Left ventricle myocardium superior (tissue), 1 donor: ENCODE results near the gene LRRC18. TPM values are rescaled to one million over a fixed set of nuclear protein-coding genes. Genes with fewer than 3 reads are reported as not detected.
A peak's percentile ranks its signal among the peaks of the same experiment; 100 is the strongest.

Experiments
- ATAC-seq: fragments of 200-7000 bp; cut with Tn5 transposase; one replicate; pipeline ENCODE4 v1.9.1; 2020; ENCODE audit warnings: mild to moderate bottlenecking, moderate library complexity
- DNase-seq: peaks from one replicate; pipeline ENCODE4 v3.0.0-alpha.2; 2020
- intact Hi-C: fragments of 100-400 bp; cut with micrococcal nuclease; formaldehyde crosslinking; loops from one replicate; pipeline ENCODE4 v1.11.0; 2022
- long read RNA-seq: library from polyadenylated mRNA; unstranded; transcript quantifications from one replicate; pipeline ENCODE4 v2.0.0, GENCODE V29; 2021
- total RNA-seq: library from RNA; stranded (reverse); fragmentation: NEBNext Ultra II Directional; extraction: Animal tissue kit (Norgen Biotek cat#: 25700); gene quantifications from one replicate; pipeline ENCODE4 v1.2.1, GENCODE V29; 2021
- donor health status: DM: no; HTN: yes; CAD: no; lungs with severe emphysema.

Gene LRRC18
- not detected for total RNA-seq
- long read RNA-seq = 0 reads

DNA sequence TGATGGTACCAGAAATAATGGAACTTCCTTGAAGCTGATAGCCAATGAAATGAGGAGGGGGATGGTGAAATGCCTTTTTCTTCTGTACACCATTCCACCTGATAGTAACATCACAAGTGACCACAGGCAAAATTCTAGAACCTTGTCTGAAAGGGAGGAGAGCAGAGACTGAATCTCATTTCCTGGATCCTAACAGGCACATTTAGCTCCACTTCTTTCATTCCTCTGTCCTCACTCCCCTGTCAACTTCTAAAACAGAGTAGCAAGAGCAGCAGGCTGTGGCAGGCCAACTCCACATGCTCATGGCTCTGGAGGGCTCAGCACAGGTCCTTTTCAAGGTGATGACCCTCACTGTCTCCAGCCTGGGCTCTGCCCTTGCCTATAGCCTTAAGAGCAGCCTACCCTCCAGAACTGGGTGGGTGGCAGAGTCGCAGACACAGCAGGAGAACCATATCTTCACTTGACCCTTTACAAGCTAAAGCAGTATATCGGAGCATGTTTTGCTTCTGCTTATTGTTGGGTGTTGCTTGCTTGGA is at the start of gene LRRC18:
Gene LRRC18 (minus strand): TSS at position 51 of the 536 bp plus-strand sequence. CDS start 25,685 bp downstream, outside the sequence.
- ATAC-seq (no peak), DNase-seq (no peak)
- intact Hi-C loops = no loop called here

- ATAC-seq = no peak
- intact Hi-C loops = no loop called here
- no peak for DNase-seq
These were observed 46.0 kb upstream of the LRRC18 start for GRCh38 chr10:48985621-48986158.

- intact Hi-C loops = loop anchor here (5.0 kb wide), 1 partner anchor 179 kb away; no protein-coding TSS in a partner anchor
- DNase-seq (no peak), ATAC-seq (no peak)
These were observed 44.2 kb upstream of the LRRC18 start for GRCh38 chr10:48983648-48984351.

- no peak for ATAC-seq
- no peak for DNase-seq
- intact Hi-C loops = loop anchor here (5.0 kb wide), 1 partner anchor 180 kb away; no protein-coding TSS in a partner anchor
These were observed 42.9 kb upstream of the LRRC18 start for GRCh38 chr10:48982584-48982983.

- ATAC-seq = peak; percentile 93
- DNase-seq = peak; percentile 72
- intact Hi-C loops = loop anchor here (5.0 kb wide), 1 partner anchor 181 kb away; no protein-coding TSS in a partner anchor
These were observed 41.8 kb upstream of the LRRC18 start for GRCh38 chr10:48981310-48981907.

DNA sequence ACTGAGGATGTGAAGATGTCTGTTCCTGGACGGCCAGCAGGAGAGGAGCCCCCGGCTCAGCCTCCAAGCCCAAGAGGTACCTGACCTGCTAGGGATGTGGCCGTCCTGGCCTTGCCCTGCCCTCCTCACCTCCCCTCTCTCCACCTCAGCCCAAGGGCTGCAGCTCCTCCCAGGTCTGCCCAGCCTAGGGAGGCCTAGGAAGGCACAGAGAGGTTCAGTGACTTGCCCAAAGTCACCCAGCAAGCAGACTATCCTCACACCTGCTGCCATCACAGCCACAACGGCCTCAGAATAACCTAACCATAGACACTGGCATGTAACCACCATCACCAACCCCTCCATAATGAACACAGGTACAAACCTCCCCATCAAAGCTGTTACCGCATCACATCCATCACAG is 38.7 kb upstream of the LRRC18 start:
- intact Hi-C loops = no loop called here
- no peak for ATAC-seq
- no peak for DNase-seq

DNA sequence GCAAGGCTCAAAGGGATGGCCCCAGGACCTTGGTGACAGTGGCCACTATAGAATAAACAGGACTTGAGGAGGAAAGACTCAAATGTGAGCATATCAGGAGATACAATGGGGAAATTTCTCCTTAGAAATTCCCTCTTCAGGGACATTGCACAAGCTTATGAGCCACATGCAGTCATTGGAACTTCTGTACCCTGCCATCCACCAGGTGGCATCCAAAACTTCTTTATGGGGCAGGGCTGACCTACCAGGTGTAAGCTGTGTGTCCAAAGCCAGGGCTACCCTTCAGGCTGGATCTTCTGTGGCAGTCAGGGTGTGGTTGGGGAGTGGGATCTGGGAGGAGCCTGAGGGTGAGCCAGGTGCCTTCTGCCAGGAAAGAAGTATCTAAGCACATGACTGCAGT is 36.6 kb upstream of the LRRC18 start:
- intact Hi-C loops = no loop called here
- ATAC-seq = peak; percentile 75
- DNase-seq = no peak

DNA sequence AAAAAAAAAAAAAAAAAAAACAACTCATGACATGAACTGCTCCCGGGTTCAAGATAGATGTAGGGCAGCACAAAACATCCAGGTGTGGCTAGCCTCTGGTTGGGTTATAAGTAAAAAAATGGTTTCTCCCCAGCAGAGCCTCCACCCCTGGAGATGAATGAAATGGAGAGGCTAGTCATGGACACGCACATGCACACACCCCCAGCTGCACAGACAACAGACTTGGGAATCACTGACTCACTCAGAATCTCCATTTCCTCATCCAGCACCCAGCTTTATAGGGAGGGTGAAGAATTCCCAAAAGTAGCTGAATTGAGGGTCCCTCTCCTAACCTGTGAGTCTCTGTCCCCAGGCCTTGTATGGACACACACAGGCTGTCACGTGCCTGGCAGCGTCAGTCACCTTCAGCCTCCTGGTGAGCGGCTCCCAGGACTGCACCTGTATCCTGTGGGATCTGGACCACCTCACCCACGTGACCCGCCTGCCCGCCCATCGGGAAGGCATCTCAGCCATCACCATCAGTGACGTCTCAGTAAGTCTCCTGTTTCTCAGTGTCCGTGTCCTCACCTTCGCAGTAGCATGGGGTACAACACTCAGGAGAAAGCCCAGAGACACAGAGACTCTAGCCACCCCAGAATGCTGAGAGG is 35.0 kb upstream of the LRRC18 start:
- intact Hi-C loops = no loop called here
- ATAC-seq (no peak), DNase-seq (no peak)

DNA sequence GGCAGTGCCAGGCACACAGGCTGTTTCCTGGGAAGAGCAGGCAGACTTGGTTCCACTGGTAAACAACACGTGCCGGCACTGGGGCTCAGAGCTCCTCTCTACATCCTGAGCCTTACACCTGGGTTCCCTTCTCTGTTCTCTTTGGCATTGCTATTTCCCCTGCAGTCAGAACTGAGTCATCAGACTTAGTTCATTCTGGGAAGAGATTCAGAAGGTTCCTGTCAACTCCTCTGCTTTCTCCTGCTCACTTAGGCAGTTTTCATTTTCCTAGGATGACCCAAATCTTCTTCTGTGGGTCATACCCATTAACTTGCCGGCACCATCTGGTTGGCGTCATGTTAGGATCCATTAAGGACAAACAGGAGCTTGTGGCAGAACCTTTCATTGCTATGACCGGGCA is 33.4 kb upstream of the LRRC18 start:
- ATAC-seq (no peak), DNase-seq (no peak)
- intact Hi-C loops = no loop called here

DNA sequence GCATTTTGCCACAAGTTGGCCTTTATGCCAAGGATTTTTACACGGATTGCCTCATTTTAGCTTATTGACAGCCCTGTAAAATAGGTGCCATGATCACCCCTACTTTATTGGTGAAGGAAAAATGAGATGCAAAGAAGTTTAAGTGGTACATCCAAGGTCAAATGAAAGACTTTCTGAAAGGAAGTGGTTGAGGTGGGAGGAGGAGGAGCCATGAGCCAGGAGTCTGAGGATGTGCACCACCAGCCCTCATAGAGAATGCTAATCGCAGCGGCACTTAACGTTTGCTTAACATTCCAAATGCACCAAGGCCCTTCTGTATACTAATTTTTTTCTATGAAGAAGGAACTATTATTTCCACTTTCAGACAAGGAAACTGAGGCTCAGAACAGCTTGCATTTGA is 31.0 kb upstream of the LRRC18 start:
- no peak for ATAC-seq
- intact Hi-C loops = no loop called here

GRCh38 chr10:48970046-48970445 is 30.4 kb upstream of the LRRC18 start:
- no peak for ATAC-seq
- intact Hi-C loops = no loop called here

More for the DNA sequence above, 31.0 kb upstream of the LRRC18 start:
- no peak for DNase-seq

GRCh38 chr10:48968036-48968435 is 28.4 kb upstream of the LRRC18 start:
- DNase-seq = no peak
- ATAC-seq = peak; percentile 61
- intact Hi-C loops = no loop called here

More at GRCh38 chr10:48970046-48970445, 30.4 kb upstream of the LRRC18 start:
- DNase-seq = no peak

DNA sequence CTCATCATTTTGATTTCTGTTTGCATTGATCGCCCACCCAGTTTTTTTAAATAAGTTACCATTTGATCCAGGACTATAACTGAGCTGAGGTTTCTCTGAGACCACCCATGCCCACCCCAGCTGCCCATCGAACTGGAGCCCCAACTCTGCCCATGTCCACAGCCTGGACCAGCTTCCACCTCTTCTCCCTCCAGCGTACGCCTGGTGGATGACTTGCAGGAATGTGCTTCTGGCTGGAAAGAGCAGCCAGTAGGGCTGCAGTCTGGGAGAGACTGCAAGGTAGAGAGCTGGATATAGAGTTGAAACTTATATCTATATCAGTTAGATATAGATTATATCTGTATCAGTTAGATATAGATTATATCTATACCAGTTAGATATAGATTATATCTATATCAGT is 25.8 kb upstream of the LRRC18 start:
- no peak for DNase-seq
- intact Hi-C loops = no loop called here
- no peak for ATAC-seq

DNA sequence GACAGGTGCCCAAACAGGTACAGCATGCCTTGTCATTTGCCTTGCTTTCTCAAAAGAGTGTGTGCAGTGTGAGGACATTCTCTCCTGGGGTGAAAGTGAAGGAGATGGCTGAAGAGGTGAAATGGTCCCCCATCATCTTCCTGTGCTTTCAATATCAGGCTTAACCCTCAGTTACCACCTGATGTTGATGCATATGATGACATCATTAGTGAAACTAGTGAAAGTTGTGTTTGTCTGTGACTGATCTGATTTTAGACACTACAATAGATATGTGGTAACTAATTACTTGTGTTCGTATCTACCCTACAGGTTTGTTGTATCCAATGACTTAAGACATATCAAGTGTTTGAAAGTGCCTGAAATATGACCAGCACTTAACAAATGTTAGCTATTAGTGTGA is 24.4 kb upstream of the LRRC18 start:
- intact Hi-C loops = no loop called here
- ATAC-seq (no peak), DNase-seq (no peak)

GRCh38 chr10:48958598-48959190 is 19.1 kb upstream of the LRRC18 start:
- intact Hi-C loops = no loop called here
- DNase-seq = no peak
- ATAC-seq = no peak

DNA sequence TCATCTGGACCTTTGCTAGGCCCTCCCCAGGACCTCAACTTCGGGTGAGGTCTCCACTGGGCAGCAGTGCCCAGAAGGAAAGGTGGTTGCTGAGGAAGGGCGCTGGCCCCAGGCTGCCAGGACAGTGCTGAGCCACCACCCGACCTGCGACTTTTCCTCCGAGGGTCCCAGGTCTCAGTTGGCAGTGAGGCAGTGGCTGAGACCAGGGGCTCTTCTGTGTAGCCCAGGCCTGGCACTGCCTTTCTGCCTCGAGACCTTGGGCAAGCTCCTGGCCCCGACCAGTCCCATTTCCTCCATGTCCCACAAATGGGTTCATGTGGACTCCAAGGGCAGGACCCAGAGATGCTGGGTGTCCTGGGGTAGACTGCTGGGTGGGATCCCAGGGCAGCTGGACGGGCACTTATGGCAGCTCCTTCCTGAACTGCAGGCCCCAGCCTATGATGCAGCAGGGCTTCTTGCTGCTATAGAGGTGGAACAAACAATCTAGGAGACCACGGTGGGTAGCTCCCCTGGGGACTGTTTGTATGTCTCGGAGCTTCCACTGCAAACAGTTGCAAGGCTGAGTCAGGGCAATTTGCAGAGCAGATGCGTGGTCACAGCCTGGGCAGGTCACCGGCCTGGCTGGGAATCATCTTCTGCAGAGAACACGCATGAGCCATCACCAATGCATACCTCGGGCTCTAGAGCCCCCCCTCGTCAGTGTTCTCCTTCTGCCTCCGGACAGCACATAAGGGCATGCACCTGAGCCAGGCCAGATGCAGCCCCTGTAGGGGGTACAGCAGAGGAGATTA is 17.9 kb upstream of the LRRC18 start:
- intact Hi-C loops = no loop called here
- DNase-seq (no peak), ATAC-seq (no peak)

GRCh38 chr10:48951707-48952106 is 12.1 kb upstream of the LRRC18 start:
- ATAC-seq (no peak), DNase-seq (no peak)
- intact Hi-C loops = no loop called here

DNA sequence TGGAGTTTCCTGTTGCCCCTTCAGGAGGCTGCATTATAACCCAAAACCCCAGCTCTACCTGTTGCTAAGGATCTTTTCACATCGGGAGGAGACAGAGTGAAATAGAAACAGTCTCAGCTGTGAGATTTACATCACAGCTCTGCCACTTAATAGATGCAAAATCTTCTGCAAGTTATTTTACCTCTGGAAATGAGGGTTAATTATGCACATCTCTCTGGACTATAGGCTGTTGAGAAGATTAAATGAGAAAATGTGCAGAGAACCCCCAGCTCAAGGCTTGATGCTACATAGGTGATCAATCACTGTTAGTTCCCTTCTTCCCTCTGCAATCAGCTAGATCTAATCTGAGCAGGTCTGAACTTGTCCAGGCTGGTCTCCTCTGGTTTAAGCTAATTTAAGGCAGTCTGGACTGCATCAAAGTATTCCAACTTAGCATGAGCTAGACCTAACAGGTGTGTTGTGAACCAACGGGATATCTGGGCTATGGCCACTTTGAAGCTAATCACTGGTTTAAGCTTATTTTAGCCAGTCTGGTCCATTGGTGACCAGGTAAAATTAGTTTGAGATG is 8.9 kb upstream of the LRRC18 start:
- intact Hi-C loops = no loop called here
- ATAC-seq (no peak), DNase-seq (no peak)
